RWPE2 (cell line): Measurements from ENCODE around the gene ME2.
"Not testable (repeated sequence)": the region's sequence is repeated elsewhere in the genome, so short reads cannot be mapped to it uniquely, and the experiment has no call there.

Experiments used
- ATAC-seq: fragments of 200-7000 bp; cut with Tn5 transposase; 3 replicates; pipeline ENCODE4 v1.9.1; 2021; ENCODE audit warnings: low read depth
- DNase-seq: peaks from one replicate; pipeline ENCODE4 v3.0.0-alpha.2; 2020; ENCODE audit warnings: low spot score
- H3K27ac ChIP-seq: fragments of 450-650 bp; 2 replicates; pipeline ENCODE4 v1.5.1; 2017; ENCODE audit warnings: mild to moderate bottlenecking; ENCODE audit not compliant: poor library complexity, severe bottlenecking
- H3K27me3 ChIP-seq: fragments of 250-450 bp; sonication (Bioruptor Pico); 2 replicates; pipeline ENCODE4 v1.5.1; 2021; ENCODE audit warnings: mild to moderate bottlenecking, moderate library complexity; ENCODE audit not compliant: insufficient read depth, poor library complexity, severe bottlenecking
- H3K36me3 ChIP-seq: fragments of 250-450 bp; sonication (Bioruptor Pico); 2 replicates; pipeline ENCODE4 v1.5.1; 2020; ENCODE audit warnings: low read depth, mild to moderate bottlenecking, moderate library complexity
- H3K4me1 ChIP-seq: fragments of 250-450 bp; sonication (Bioruptor Pico); 2 replicates; pipeline ENCODE4 v1.5.1; 2021; ENCODE audit warnings: mild to moderate bottlenecking, moderate library complexity; ENCODE audit not compliant: insufficient read depth, poor library complexity, severe bottlenecking
- H3K4me3 ChIP-seq: fragments of 250-450 bp; sonication (Bioruptor Pico); 2 replicates; pipeline ENCODE4 v1.5.1; 2021; ENCODE audit warnings: mild to moderate bottlenecking, moderate library complexity; ENCODE audit not compliant: severe bottlenecking
- H3K9me3 ChIP-seq: fragments of 250-450 bp; sonication (Bioruptor Pico); 2 replicates; pipeline ENCODE4 v1.5.1; 2021; ENCODE audit warnings: mild to moderate bottlenecking, moderate library complexity; ENCODE audit not compliant: severe bottlenecking
- CTCF ChIP-seq: fragments of 450-650 bp; IDR thresholded peaks from one replicate; pipeline ENCODE4 v1.5.1; 2017; ENCODE audit warnings: mild to moderate bottlenecking, moderate library complexity; ENCODE audit not compliant: poor library complexity, severe bottlenecking

ME2 gene

GRCh38 chr18:50878345-50879301 lies at the start of gene ME2:
Gene ME2, plus strand, starts transcription at chr18:50879118. Its CDS starts 16,703 bp downstream, at chr18:50895821.
- no peaks in the 10 kb centered on the region for H3K27me3 ChIP-seq
- peak within 1 kb of the TSS; percentile 77 for H3K27ac ChIP-seq

GRCh38 chr18:50829644-50830043 lies 49.3 kb upstream of the ME2 start:
- Histone ChIP-seq H3K4me3 (no peak overlapping the region), H3K4me1 (no peaks in the 10 kb centered on the region), H3K9me3 (no peaks in the 10 kb centered on the region), H3K36me3 (no peaks in the 10 kb centered on the region), H3K27me3 (no peaks in the 10 kb centered on the region), H3K27ac (no peak overlapping the region)
- ATAC-seq (no peak), DNase-seq (no peak)
- no peak for TF ChIP-seq CTCF

More at GRCh38 chr18:50878345-50879301, at the start of gene ME2:
- no peak for TF ChIP-seq CTCF
- Histone ChIP-seq H3K9me3 (no peaks in the 10 kb centered on the region), H3K4me1 (peaks cover 6% of the 10 kb centered on the region), H3K4me3 (peak within 1 kb of the TSS; percentile 98), H3K36me3 (no peaks in the 10 kb centered on the region)
- DNase-seq: peak; percentile 84
- peak; percentile 97 for ATAC-seq

DNA sequence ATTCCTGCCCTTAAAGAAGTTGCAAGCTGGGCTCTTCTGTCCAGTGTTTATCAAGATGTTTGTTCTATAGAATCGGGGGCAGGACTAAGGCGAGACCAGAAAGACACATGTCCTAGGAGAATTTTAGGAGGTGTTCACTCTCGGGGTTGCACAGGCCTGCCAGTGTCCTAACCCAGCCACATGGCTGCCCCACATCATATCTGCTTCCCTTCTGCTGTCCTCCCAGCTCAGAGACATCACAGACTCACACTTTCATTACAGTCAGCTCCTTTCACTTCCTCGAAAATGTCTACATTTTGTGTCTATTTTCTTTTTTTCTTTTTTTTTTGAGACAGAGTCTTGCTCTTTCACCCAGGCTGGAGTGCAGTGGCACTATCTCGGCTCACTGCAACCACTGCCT lies 48.4 kb upstream of the ME2 start:
- no peaks in the 10 kb centered on the region for H3K9me3 ChIP-seq
- no peak overlapping the region for H3K27ac ChIP-seq
- H3K4me3 ChIP-seq: no peak overlapping the region
- ATAC-seq (no peak), DNase-seq (no peak)
- no peak for TF ChIP-seq CTCF
- no peaks in the 10 kb centered on the region for H3K27me3 ChIP-seq
- no peaks in the 10 kb centered on the region for H3K4me1 ChIP-seq
- no peaks in the 10 kb centered on the region for H3K36me3 ChIP-seq

DNA sequence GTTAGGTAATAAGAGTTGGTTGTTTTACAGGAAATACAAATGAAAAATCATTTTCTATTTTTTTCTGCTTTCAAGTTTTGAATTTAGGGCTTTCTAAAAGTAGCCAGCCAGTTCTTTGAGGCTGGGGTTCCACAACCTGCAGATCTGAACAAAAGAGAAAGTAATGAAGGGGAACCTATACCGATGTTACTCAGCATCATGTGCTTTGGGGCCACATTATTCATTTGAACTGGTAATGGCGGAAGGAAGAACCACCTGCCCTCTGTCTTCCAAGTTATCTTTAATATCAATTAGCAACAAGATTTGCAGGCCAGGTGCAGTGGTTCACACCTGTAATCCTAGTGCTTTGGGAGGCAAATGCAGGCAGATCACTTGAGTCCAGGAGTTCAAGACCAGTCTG lies 46.2 kb upstream of the ME2 start:
- Histone ChIP-seq H3K4me1 (peaks cover 12% of the 10 kb centered on the region), H3K27me3 (no peaks in the 10 kb centered on the region), H3K27ac (no peak overlapping the region), H3K4me3 (no peak overlapping the region), H3K36me3 (no peaks in the 10 kb centered on the region), H3K9me3 (no peaks in the 10 kb centered on the region)
- no peak for TF ChIP-seq CTCF
- ATAC-seq (no peak), DNase-seq (no peak)

DNA sequence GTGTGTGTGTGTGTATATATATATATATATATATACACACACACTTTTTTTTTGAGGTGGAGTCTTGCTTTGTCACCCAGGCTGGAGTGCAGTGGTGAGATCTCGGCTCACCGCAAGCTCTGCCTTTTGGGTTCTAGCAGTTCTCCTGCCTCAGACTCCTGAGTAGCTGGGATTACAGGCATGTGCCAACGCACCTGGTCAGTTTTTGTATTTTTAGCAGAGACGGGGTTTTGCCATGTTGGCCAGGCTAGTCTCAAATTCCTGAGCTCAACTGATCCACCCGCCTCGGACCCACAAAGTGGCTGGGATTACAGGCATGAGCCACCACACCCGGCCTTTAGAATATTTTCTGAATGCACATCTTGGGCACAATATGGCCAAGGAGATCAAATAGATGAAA lies 45.4 kb upstream of the ME2 start:
- not testable (repeated sequence) for ATAC-seq, H3K36me3 ChIP-seq, H3K27ac ChIP-seq, H3K9me3 ChIP-seq, H3K27me3 ChIP-seq, H3K4me3 ChIP-seq, DNase-seq
- peaks cover 18% of the 10 kb centered on the region for H3K4me1 ChIP-seq
